ENCODE data around the gene FSTL3.

The FSTL3 gene

GRCh38 chr19:704447-704741 lies 28.2 kb downstream of the FSTL3 start:
- no peak overlapping the region for H3K27ac Mint-ChIP-seq
- H3K27me3 Mint-ChIP-seq = peaks cover 22% of the 10 kb centered on the region
- H3K36me3 Mint-ChIP-seq (ENCODE audit: low read depth) = no peaks in the 10 kb centered on the region
- H3K4me3 Mint-ChIP-seq = no peak overlapping the region
- peaks cover 9% of the 10 kb centered on the region for H3K4me1 Mint-ChIP-seq (ENCODE audit: low read depth)
- H3K9me3 Mint-ChIP-seq = no peaks in the 10 kb centered on the region

- H3K27me3 Mint-ChIP-seq = peaks cover 24% of the 10 kb centered on the region
- H3K36me3 Mint-ChIP-seq (ENCODE audit: low read depth) = no peaks in the 10 kb centered on the region
- no peak within 1 kb of the TSS for H3K27ac Mint-ChIP-seq
- peaks cover 3% of the 10 kb centered on the region for H3K4me1 Mint-ChIP-seq (ENCODE audit: low read depth)
- H3K9me3 Mint-ChIP-seq = no peaks in the 10 kb centered on the region
- H3K4me3 Mint-ChIP-seq = no peak within 1 kb of the TSS
Observed at GRCh38 chr19:708154-709143, 32.3 kb downstream of the FSTL3 start, which contains the start of gene PALM. TSS of gene PALM (plus strand) at chr19:708935. CDS start at chr19:709147, 212 bp downstream.

GRCh38 chr19:709196-709964 lies 33.2 kb downstream of the FSTL3 start:
- Mint-ChIP-seq H3K4me1 (ENCODE audit: low read depth) (peaks cover 3% of the 10 kb centered on the region), H3K36me3 (ENCODE audit: low read depth) (no peaks in the 10 kb centered on the region), H3K27me3 (peaks cover 24% of the 10 kb centered on the region), H3K4me3 (no peak overlapping the region), H3K27ac (no peak overlapping the region), H3K9me3 (no peaks in the 10 kb centered on the region)

GRCh38 chr19:709965-710571 lies 33.9 kb downstream of the FSTL3 start:
- peaks cover 24% of the 10 kb centered on the region for H3K27me3 Mint-ChIP-seq
- H3K27ac Mint-ChIP-seq = no peak overlapping the region
- peaks cover 3% of the 10 kb centered on the region for H3K4me1 Mint-ChIP-seq (ENCODE audit: low read depth)
- H3K4me3 Mint-ChIP-seq = no peak overlapping the region
- no peaks in the 10 kb centered on the region for H3K9me3 Mint-ChIP-seq
- H3K36me3 Mint-ChIP-seq (ENCODE audit: low read depth) = no peaks in the 10 kb centered on the region

DNA sequence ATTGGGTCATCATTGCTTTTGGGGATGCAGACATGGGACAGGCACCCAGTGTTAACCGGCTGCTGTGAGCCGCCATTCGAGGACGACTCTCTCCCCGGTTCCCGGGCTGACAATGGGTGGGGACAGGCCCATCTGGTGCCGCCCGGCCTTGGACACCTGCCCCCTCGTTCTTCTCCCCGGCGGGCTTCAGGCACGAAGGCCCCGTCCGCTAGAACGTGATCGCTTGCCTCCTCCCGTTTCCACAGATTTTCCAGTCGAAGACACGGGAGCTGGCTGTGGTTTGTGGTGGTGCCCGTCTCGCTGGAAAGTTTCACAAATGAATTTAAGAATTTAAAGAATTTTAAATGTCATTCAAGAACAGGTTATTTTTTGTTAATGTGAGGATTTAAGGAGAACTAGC lies 34.6 kb downstream of the FSTL3 start:
- Mint-ChIP-seq H3K4me3 (no peak overlapping the region), H3K9me3 (peaks cover 6% of the 10 kb centered on the region), H3K27ac (no peak overlapping the region), H3K27me3 (peaks cover 30% of the 10 kb centered on the region), H3K36me3 (ENCODE audit: low read depth) (no peaks in the 10 kb centered on the region), H3K4me1 (ENCODE audit: low read depth) (peaks cover 3% of the 10 kb centered on the region)

DNA sequence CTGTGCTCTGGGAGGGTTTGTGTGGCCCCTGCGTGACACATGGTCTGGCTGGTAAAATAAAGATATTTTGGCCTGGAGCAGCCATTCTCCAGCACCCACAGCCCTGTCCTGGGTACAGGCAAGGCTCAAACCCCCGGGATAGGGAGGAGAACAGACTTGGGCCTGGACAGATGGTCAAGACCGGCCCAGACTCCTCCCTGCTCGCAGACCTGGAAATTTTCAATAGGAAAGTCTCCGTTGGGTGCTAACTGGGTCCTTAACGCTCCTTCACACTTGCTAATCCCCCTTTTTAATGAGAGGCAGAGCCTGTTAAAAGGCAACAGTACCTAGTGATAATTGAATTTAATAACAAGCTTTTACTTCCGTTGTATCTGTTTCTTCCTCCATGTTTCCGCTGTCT lies 35.1 kb downstream of the FSTL3 start:
- H3K27ac Mint-ChIP-seq = no peak overlapping the region
- no peaks in the 10 kb centered on the region for H3K36me3 Mint-ChIP-seq (ENCODE audit: low read depth)
- peaks cover 8% of the 10 kb centered on the region for H3K9me3 Mint-ChIP-seq
- peaks cover 3% of the 10 kb centered on the region for H3K4me1 Mint-ChIP-seq (ENCODE audit: low read depth)
- no peak overlapping the region for H3K4me3 Mint-ChIP-seq
- peaks cover 31% of the 10 kb centered on the region for H3K27me3 Mint-ChIP-seq

GRCh38 chr19:715347-715746 lies 39.2 kb downstream of the FSTL3 start:
- H3K27ac Mint-ChIP-seq = no peak overlapping the region
- H3K4me3 Mint-ChIP-seq = no peak overlapping the region
- no peaks in the 10 kb centered on the region for H3K36me3 Mint-ChIP-seq (ENCODE audit: low read depth)
- peaks cover 8% of the 10 kb centered on the region for H3K9me3 Mint-ChIP-seq
- H3K27me3 Mint-ChIP-seq = peaks cover 30% of the 10 kb centered on the region
- H3K4me1 Mint-ChIP-seq (ENCODE audit: low read depth) = no peaks in the 10 kb centered on the region

GRCh38 chr19:718251-718951 lies 42.2 kb downstream of the FSTL3 start:
- no peak overlapping the region for H3K4me3 Mint-ChIP-seq
- peaks cover 8% of the 10 kb centered on the region for H3K9me3 Mint-ChIP-seq
- peaks cover 22% of the 10 kb centered on the region for H3K27me3 Mint-ChIP-seq
- H3K27ac Mint-ChIP-seq = no peak overlapping the region
- no peaks in the 10 kb centered on the region for H3K4me1 Mint-ChIP-seq (ENCODE audit: low read depth)
- H3K36me3 Mint-ChIP-seq (ENCODE audit: low read depth) = no peaks in the 10 kb centered on the region

- Mint-ChIP-seq H3K4me3 (no peak overlapping the region), H3K9me3 (peaks cover 8% of the 10 kb centered on the region)
Observed at GRCh38 chr19:718991-719512, 42.9 kb downstream of the FSTL3 start.

DNA sequence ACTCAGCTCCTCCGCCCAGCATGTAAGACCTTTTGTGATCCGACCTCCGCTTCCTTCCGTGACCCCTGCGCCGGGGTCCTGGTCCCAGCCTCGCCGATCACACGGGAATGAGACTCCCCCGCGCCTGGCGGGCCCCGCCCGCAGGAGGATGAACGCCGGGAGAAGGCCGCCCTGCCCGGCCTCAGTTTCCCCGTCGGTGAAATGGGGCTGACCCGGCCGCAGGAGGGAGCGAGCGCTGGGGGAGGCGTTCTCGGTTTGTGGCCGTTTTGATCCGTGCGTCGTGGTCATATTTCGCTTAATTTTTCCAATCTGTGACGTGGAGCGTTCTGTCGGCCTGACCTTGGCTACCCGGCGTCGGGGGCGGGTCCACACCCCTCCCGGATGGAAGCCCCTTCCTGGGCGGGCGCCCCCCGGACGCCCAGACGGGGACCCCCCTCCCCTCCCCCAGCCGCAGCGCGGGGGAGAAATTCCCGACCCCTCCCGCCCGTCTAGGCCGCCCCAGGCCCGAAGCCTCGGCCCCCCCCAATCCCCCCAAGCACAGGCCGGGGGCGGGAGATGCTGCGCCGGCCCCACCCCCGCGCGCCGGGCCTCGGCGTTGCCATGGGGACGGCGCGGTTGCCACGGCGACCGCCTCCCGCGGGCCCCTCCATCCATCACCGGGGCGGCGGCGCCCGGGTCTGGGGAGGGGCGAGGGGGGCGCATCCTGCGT lies 43.6 kb downstream of the FSTL3 start:
- Mint-ChIP-seq H3K27me3 (peaks cover 22% of the 10 kb centered on the region), H3K27ac (no peak overlapping the region), H3K36me3 (ENCODE audit: low read depth) (no peaks in the 10 kb centered on the region), H3K4me3 (no peak overlapping the region), H3K9me3 (peaks cover 8% of the 10 kb centered on the region), H3K4me1 (ENCODE audit: low read depth) (no peaks in the 10 kb centered on the region)

More at GRCh38 chr19:718991-719512, 42.9 kb downstream of the FSTL3 start:
- H3K4me1 Mint-ChIP-seq (ENCODE audit: low read depth) = no peaks in the 10 kb centered on the region
- H3K27me3 Mint-ChIP-seq = peaks cover 22% of the 10 kb centered on the region
- no peaks in the 10 kb centered on the region for H3K36me3 Mint-ChIP-seq (ENCODE audit: low read depth)
- no peak overlapping the region for H3K27ac Mint-ChIP-seq

- Mint-ChIP-seq H3K4me1 (ENCODE audit: low read depth) (no peaks in the 10 kb centered on the region), H3K36me3 (ENCODE audit: low read depth) (no peaks in the 10 kb centered on the region), H3K27ac (no peak overlapping the region), H3K27me3 (peaks cover 18% of the 10 kb centered on the region), H3K4me3 (no peak overlapping the region), H3K9me3 (peaks cover 4% of the 10 kb centered on the region)
Observed at GRCh38 chr19:720345-721160, 44.4 kb downstream of the FSTL3 start.

GRCh38 chr19:722553-723101 lies 46.4 kb downstream of the FSTL3 start:
- Mint-ChIP-seq H3K27me3 (peaks cover 12% of the 10 kb centered on the region), H3K9me3 (no peaks in the 10 kb centered on the region), H3K4me1 (ENCODE audit: low read depth) (no peaks in the 10 kb centered on the region), H3K27ac (no peak overlapping the region), H3K4me3 (no peak overlapping the region), H3K36me3 (ENCODE audit: low read depth) (no peaks in the 10 kb centered on the region)

DNA sequence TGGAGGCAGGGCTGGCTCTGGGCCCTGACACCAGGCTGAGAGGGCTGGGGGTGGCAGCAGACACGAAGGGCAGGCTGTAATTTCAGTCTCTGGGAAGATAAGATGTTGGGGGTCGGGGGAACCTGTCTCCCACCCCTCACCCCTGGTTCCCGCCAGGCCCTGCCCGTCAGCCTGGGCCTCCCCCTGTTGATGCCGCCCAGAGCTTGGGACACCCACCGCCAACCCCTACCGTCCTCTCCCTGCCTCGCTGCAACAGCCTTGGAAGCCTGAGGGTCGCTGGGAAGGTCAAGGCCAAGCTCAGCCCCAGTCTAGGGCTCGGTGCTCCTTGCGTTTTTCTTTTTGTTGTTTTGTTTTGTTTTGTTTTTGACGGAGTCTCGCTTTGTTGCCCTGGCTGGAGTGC lies 47.1 kb downstream of the FSTL3 start:
- H3K27ac Mint-ChIP-seq = no peak overlapping the region
- H3K9me3 Mint-ChIP-seq = no peaks in the 10 kb centered on the region
- H3K36me3 Mint-ChIP-seq (ENCODE audit: low read depth) = no peaks in the 10 kb centered on the region
- no peaks in the 10 kb centered on the region for H3K4me1 Mint-ChIP-seq (ENCODE audit: low read depth)
- H3K27me3 Mint-ChIP-seq = peaks cover 7% of the 10 kb centered on the region
- H3K4me3 Mint-ChIP-seq = no peak overlapping the region

Measured in stimulated activated naive CD8-positive, alpha-beta T cell treated with anti-CD3 and anti-CD28 coated beads, Interleukin-15, Interleukin-2, amounts not matched to agents 100 ng/mL and 50 ng/mL, for 24 hours (primary cell).